PC-9 (cell line): ENCODE results near the gene CKB.

ENCODE experiments used
- CTCF ChIP-seq: fragments of 200-600 bp; sonication (generic); conservative IDR thresholded peaks from 2 replicates; pipeline ENCODE4 v1.6.1; 2017; ENCODE audit warnings: mixed run types, antibody characterized with exemption, mild to moderate bottlenecking, moderate library complexity
- EZH2 ChIP-seq: fragments of 200-600 bp; sonication (generic); IDR thresholded peaks from 2 replicates; pipeline ENCODE4 v1.8.0; 2017; ENCODE audit warnings: antibody characterized with exemption, low read depth

- no peak for TF ChIP-seq CTCF
- no peak for TF ChIP-seq EZH2
Measured at GRCh38 chr14:103521951-103522563, 573 bp downstream of the CKB start.
